Suprapubic skin (tissue), 4 donors: Measurements from ENCODE around the gene DMWD.

Source experiments
- EP300 ChIP-seq: sonication (generic); formaldehyde crosslinking; IDR thresholded peaks from one replicate; pipeline ENCODE4 v1.6.1; 2017; ENCODE audit warnings: antibody characterized with exemption
- POLR2A ChIP-seq, 2 donors: fragments of 450-650 bp; IDR thresholded peaks; one replicate each; pipeline ENCODE4 v1.6.1; 2017; ENCODE audit warnings: antibody characterized with exemption in 2 of 2, mild to moderate bottlenecking in 2 of 2, moderate library complexity in 2 of 2
- POLR2AphosphoS5 ChIP-seq, 3 donors: sonication (generic); formaldehyde crosslinking; IDR thresholded peaks; one replicate each; pipeline ENCODE4 v1.6.1; 2017; ENCODE audit warnings: antibody characterized with exemption in 3 of 3
- TF ChIP-seq, protein P1 (sequence below), 2 donors: fragments of 200-600 bp in 1 of 2; fragments of 450-650 bp in 1 of 2; sonication (generic) in 1 of 2; IDR thresholded peaks; one replicate each; pipeline ENCODE4 v1.5.1; 2016 to 2019; ENCODE audit warnings: antibody characterized with exemption in 2 of 2, mild to moderate bottlenecking in 1 of 2, moderate library complexity in 1 of 2

DNA sequence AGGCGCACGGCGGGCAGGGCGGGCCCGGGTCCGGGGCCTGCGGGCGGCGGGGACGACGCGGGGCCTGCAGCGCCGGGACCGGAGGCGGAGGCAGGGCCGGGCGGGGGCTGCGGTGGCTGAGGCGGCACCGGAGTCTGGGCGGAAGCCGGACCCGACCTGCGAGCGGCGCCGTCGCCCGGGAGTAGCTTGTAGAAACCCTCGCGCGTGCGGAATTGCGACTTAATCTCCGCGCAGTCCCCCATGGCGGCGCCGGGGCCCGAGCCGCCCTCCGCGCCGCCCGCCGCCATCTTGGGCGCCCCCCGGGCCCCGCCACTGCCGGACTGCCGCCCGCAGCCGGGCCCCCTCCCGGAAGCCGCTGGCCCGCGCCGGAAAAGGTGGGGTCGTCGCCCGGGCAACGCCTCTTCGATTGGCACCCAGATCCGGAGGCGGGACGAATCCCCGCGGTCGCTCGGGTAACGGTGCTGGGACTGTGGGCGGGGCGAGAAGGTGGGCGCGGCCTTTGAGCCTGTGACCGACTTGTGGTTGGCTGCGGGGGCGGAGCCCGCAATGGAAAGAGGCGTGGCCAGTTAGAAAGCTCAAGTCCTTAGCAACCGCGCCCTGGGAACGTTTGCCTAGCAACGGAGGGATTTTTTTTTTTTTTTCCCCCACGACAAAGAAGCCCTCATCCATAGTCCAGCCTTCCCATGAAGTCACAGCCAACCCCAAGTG is at the start of gene DMWD:
- TF ChIP-seq POLR2AphosphoS5 (IDR thresholded peaks at IDR 0.05) (peak in 1 of 3 donors; percentile 79), POLR2A (IDR thresholded peaks at IDR 0.05) (peak in 1 of 2 donors; percentile 18), EP300 (no peak)
- TF ChIP-seq, protein P1, sequence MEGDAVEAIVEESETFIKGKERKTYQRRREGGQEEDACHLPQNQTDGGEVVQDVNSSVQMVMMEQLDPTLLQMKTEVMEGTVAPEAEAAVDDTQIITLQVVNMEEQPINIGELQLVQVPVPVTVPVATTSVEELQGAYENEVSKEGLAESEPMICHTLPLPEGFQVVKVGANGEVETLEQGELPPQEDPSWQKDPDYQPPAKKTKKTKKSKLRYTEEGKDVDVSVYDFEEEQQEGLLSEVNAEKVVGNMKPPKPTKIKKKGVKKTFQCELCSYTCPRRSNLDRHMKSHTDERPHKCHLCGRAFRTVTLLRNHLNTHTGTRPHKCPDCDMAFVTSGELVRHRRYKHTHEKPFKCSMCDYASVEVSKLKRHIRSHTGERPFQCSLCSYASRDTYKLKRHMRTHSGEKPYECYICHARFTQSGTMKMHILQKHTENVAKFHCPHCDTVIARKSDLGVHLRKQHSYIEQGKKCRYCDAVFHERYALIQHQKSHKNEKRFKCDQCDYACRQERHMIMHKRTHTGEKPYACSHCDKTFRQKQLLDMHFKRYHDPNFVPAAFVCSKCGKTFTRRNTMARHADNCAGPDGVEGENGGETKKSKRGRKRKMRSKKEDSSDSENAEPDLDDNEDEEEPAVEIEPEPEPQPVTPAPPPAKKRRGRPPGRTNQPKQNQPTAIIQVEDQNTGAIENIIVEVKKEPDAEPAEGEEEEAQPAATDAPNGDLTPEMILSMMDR (IDR thresholded peaks at IDR 0.05), result no peak
